Tibial nerve (tissue), 4 donors: ENCODE data around the gene PARD3B. TPM values are rescaled to one million over a fixed set of nuclear protein-coding genes. Genes with fewer than 3 reads are reported as not detected.

Experiments
- DNase-seq, 2 donors: peaks; one replicate each; pipeline ENCODE4 v3.0.0-alpha.2; 2019; ENCODE audit warnings: low spot score in 2 of 2
- H3K27ac ChIP-seq, 4 donors: fragments of 200-600 bp; sonication (generic) in 3 of 4; one replicate each; pipeline ENCODE4 v1.5.1; 2017 to 2019; ENCODE audit warnings: mild to moderate bottlenecking in 1 of 4
- H3K27me3 ChIP-seq, 2 donors: fragments of 200-600 bp; sonication (generic) in 1 of 2; one replicate each; pipeline versions ENCODE4 v1.5.1 to v1.6.0; 2017 to 2019
- H3K36me3 ChIP-seq, 3 donors: fragments of 200-600 bp; sonication (generic); one replicate each; pipeline ENCODE4 v1.5.1; 2018 to 2019
- H3K4me1 ChIP-seq, 4 donors: fragments of 200-600 bp; sonication (generic) in 3 of 4; one replicate each; pipeline ENCODE4 v1.5.1; 2017 to 2019
- H3K4me3 ChIP-seq, 4 donors: fragments of 200-600 bp; sonication (generic) in 3 of 4; one replicate each; pipeline ENCODE4 v1.5.1; 2017 to 2019; ENCODE audit warnings: mild to moderate bottlenecking in 1 of 4, moderate library complexity in 1 of 4
- H3K9me3 ChIP-seq, 4 donors: fragments of 200-600 bp; sonication (generic) in 3 of 4; one replicate each; pipeline ENCODE4 v1.5.1; 2017 to 2019
- EP300 ChIP-seq, 2 donors: sonication (generic); formaldehyde crosslinking; IDR thresholded peaks; one replicate each; pipeline ENCODE4 v1.6.1; 2017; ENCODE audit warnings: antibody characterized with exemption in 2 of 2, mild to moderate bottlenecking in 1 of 2
- POLR2A ChIP-seq, 2 donors: fragments of 450-650 bp; IDR thresholded peaks; one replicate each; pipeline ENCODE4 v1.6.1; 2017; ENCODE audit warnings: antibody characterized with exemption in 2 of 2, mild to moderate bottlenecking in 2 of 2, moderate library complexity in 2 of 2
- WGBS, 2 donors: methylation state at CpG; one replicate each; pipeline ENCODE4 v1.1.5; 2018; 5-methylcytosine and 5-hydroxymethylcytosine counted together
- total RNA-seq, 4 donors: library from RNA; depleted of rRNA; stranded (reverse); fragments of >200 nt; gene quantifications; one replicate each; pipeline ENCODE4 v1.1.0, GENCODE V29; 2016
- TF ChIP-seq, protein P1 (sequence below), 5 experiments: fragments of 200-600 bp in 3 of 5; fragments of 450-650 bp in 2 of 5; sonication (generic) in 3 of 5; IDR thresholded peaks; one replicate each; pipeline ENCODE4 v1.5.1; 2016 to 2019; ENCODE audit warnings: antibody characterized with exemption in 5 of 5, mild to moderate bottlenecking in 3 of 5, moderate library complexity in 2 of 5

The PARD3B gene
- total RNA-seq, 4 donors from 2014 or later: 47.4 to 101 (median 64.8) TPM

DNA sequence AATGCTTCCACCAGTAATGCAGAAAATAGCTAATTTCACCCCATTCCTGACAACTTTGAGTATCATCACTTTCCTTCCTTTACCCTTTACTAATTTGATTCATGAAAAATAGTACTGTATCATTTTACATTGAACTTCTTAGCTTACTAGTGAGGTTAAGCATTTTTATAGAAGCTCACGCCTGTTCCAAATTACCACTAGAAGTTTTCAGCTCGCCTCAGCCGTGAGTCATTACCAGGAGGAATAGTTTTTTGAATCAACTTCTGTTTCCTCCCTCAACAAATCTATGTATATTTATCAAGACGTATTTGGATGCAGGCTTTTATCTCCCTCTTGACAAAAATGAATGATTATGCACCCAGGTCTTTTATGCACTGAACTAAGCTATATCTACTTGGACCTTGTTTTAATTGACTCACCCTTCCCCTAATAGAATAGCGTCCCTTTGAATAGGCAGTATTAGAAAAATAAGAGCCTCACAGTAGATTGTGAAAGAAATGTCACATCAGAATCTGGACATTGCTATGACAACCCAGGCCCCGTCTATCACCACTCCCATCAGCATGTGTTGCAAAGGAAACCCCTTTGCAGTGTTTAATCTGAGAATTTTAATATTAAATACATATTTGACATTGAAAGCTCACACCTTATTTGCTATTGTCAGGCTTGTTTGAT lies 929.6 kb downstream of the PARD3B start:
- peaks cover 0 to 5% (median 0%) of the 10 kb centered on the region in 4 donors for H3K4me1 ChIP-seq
- no peak for TF ChIP-seq EP300 (IDR thresholded peaks at IDR 0.05)
- peaks cover 0 to 2% (median 0%) of the 10 kb centered on the region in 3 donors for H3K36me3 ChIP-seq
- no peaks in the 10 kb centered on the region for H3K9me3 ChIP-seq
- no peak for DNase-seq
- no peak overlapping the region for H3K4me3 ChIP-seq
- WGBS, 2 donors: 47% methylated on average over 6 of the region's 6 CpGs
- H3K27ac ChIP-seq: no peak overlapping the region
- H3K27me3 ChIP-seq: no peaks in the 10 kb centered on the region

DNA sequence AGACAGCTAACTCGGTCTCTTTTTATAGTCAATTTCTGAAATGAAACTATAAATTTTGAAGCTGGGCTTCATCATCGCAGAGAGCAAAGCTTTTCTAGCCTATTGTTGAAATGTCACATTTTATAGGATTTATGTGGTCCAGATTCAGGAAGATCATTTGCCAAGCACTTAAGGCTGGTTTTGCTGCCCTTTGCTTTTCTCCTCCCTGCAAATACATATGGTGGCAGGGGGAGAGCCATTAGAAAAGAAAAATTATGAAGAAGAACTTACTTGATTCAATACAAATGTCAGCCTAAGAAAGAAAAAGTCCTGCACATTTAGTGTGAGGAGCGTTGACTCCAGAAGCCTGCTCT lies 930.1 kb downstream of the PARD3B start:
- WGBS, 2 donors: 72 to 74% methylated on average over 3 of the region's 3 CpGs
- DNase-seq: no peak
- no peaks in the 10 kb centered on the region for H3K27me3 ChIP-seq
- H3K36me3 ChIP-seq: no peaks in the 10 kb centered on the region
- TF ChIP-seq, protein P1, sequence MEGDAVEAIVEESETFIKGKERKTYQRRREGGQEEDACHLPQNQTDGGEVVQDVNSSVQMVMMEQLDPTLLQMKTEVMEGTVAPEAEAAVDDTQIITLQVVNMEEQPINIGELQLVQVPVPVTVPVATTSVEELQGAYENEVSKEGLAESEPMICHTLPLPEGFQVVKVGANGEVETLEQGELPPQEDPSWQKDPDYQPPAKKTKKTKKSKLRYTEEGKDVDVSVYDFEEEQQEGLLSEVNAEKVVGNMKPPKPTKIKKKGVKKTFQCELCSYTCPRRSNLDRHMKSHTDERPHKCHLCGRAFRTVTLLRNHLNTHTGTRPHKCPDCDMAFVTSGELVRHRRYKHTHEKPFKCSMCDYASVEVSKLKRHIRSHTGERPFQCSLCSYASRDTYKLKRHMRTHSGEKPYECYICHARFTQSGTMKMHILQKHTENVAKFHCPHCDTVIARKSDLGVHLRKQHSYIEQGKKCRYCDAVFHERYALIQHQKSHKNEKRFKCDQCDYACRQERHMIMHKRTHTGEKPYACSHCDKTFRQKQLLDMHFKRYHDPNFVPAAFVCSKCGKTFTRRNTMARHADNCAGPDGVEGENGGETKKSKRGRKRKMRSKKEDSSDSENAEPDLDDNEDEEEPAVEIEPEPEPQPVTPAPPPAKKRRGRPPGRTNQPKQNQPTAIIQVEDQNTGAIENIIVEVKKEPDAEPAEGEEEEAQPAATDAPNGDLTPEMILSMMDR (IDR thresholded peaks at IDR 0.05): no peak
- TF ChIP-seq POLR2A (IDR thresholded peaks at IDR 0.05) (no peak), EP300 (IDR thresholded peaks at IDR 0.05) (no peak)
- peaks cover 0 to 5% (median 0%) of the 10 kb centered on the region in 4 donors for H3K4me1 ChIP-seq
- H3K4me3 ChIP-seq: no peak overlapping the region
- no peaks in the 10 kb centered on the region for H3K9me3 ChIP-seq
- H3K27ac ChIP-seq: no peak overlapping the region

DNA sequence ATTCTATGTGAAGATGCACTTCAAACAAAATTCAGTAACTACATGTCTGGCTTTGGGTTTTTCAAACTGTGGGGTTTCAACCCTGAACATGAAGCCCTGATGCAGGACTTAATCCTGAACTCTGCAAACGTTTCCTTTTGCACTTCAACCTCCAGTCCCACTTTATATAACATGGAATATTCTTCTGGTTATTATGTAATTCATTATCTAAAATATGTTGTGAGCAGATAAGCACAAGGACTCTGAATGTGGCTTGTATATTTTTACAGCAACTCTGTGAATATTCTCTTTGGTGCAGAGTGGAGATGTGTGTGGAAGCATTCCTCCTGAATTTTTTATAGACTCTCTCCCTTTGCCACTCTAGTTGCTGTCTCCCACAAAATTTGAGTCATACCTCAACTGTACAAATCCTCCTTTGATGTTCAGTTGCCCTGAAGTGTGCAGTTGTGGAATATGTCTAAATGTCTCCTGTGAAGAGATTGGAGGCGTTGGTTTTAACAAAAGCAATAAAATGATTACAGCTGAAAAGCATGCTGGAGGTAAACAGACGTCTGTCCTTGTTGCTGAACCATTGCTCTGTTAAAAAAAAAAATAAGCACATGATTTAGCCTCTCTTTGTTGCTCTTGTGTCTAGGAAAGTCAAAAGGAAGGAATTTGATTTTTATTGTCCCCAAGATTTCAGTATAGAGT lies 931.9 kb downstream of the PARD3B start:
- H3K27me3 ChIP-seq: no peaks in the 10 kb centered on the region
- no peaks in the 10 kb centered on the region for H3K36me3 ChIP-seq
- no peak overlapping the region for H3K27ac ChIP-seq
- no peaks in the 10 kb centered on the region for H3K9me3 ChIP-seq
- no peak overlapping the region for H3K4me3 ChIP-seq
- DNase-seq: no peak
- WGBS, 2 donors: 56 to 67% methylated on average over 3 of the region's 3 CpGs
- no peak for TF ChIP-seq EP300 (IDR thresholded peaks at IDR 0.05)
- TF ChIP-seq, protein P1 (IDR thresholded peaks at IDR 0.05): no peak
- no peak for TF ChIP-seq POLR2A (IDR thresholded peaks at IDR 0.05)
- peaks cover 0 to 5% (median 0%) of the 10 kb centered on the region in 4 donors for H3K4me1 ChIP-seq

DNA sequence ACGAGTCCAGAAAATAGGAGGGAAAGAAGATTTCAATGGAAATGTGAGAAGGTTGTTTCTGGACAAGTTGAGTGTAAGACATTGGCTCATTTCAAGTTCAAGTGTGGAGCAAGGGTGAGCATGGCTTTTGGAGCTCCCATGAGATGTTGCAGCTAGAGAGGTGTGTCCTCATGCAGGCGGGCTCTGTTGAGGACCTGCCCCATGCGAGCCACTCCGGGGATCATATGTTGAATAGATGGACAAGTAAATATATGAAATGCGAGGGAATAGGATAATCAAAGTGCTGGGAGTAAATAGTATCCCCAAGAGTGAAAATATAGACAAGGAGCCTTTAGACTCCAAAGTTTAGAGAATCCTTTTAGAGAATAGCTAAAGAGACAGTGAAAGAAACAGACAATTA lies 936.6 kb downstream of the PARD3B start:
- H3K27me3 ChIP-seq: no peaks in the 10 kb centered on the region
- H3K36me3 ChIP-seq: no peaks in the 10 kb centered on the region
- 93 to 95% methylated on average over 5 of the region's 5 CpGs for WGBS, 2 donors
- DNase-seq: no peak
- H3K4me3 ChIP-seq: no peak overlapping the region
- TF ChIP-seq EP300 (IDR thresholded peaks at IDR 0.05) (no peak), POLR2A (IDR thresholded peaks at IDR 0.05) (no peak)
- peaks cover 0 to 15% (median 0%) of the 10 kb centered on the region in 4 donors for H3K4me1 ChIP-seq
- no peak overlapping the region for H3K27ac ChIP-seq
- H3K9me3 ChIP-seq: no peaks in the 10 kb centered on the region

DNA sequence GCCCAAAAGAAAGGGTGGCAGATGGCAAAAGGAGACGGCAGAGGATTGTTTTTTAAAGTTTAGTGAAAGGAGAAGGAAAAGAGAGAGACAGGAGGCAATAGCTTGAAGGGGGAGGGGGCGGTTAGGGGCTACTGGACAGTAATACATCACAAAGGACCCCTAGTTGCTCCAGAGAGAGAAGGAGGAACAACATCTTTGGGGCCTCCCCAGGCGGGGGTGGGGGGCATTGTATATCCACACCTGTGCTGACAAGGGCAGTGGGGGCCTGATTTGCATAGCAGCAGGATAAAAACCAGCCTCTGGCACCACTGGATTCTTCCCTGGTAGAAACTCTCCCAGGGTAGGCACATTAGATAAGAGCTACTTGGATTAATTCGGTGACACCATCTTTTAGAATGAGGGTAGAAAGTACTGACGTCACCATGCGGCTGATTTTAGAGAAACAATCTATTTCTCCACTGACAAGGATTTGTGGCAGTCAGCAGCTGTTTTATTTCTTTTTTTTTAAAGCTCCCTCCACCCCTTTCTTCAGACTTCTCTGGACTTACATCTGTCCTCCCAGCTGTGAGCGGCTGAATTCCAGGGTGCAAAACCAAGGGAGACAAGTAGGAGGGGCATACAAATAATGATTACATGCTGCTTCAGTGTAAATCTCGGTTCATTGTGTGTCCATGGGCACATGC lies 937.3 kb downstream of the PARD3B start:
- Histone ChIP-seq H3K27ac (no peak overlapping the region), H3K9me3 (no peaks in the 10 kb centered on the region), H3K4me3 (no peak overlapping the region), H3K27me3 (no peaks in the 10 kb centered on the region), H3K36me3 (no peaks in the 10 kb centered on the region), H3K4me1 (peaks cover 0 to 15% (median 0%) of the 10 kb centered on the region in 4 donors)
- 72 to 73% methylated on average over 8 of the region's 8 CpGs for WGBS, 2 donors
- TF ChIP-seq POLR2A (IDR thresholded peaks at IDR 0.05): no peak
- no peak for TF ChIP-seq EP300 (IDR thresholded peaks at IDR 0.05)
- TF ChIP-seq, protein P1 (IDR thresholded peaks at IDR 0.05): no peak
- DNase-seq: no peak

GRCh38 chr2:205483095-205483494 lies 937.8 kb downstream of the PARD3B start:
- Histone ChIP-seq H3K4me1 (peaks cover 0 to 15% (median 0%) of the 10 kb centered on the region in 4 donors), H3K9me3 (no peaks in the 10 kb centered on the region), H3K27me3 (no peaks in the 10 kb centered on the region), H3K36me3 (no peaks in the 10 kb centered on the region), H3K27ac (no peak overlapping the region), H3K4me3 (no peak overlapping the region)
- DNase-seq: no peak
- no peak for TF ChIP-seq POLR2A (IDR thresholded peaks at IDR 0.05)
- TF ChIP-seq EP300 (IDR thresholded peaks at IDR 0.05): no peak
